Neural cell (in vitro differentiated cells): Measurements from ENCODE around the gene NPAS2. TPM values are rescaled to one million over a fixed set of nuclear protein-coding genes. Genes with fewer than 3 reads are reported as not detected.

Source experiments
- H2AFZ ChIP-seq: fragments of 200-600, 300-800 bp; sonication (generic), shearing (Covaris generic); 2 replicates; pipeline ENCODE4 v1.6.0; 2014; ENCODE audit warnings: low read depth, mild to moderate bottlenecking, antibody characterized with exemption, low read length, moderate library complexity
- H3F3A ChIP-seq: fragments of 200-600 bp; shearing (Covaris generic); 2 replicates; pipeline ENCODE4 v1.6.1; 2016; ENCODE audit warnings: mild to moderate bottlenecking, moderate library complexity, mixed read lengths, antibody characterized with exemption, low read length; ENCODE audit not compliant: insufficient read depth, poor library complexity, severe bottlenecking
- H3K27ac ChIP-seq: fragments of 200-600, 300-800 bp; sonication (generic), shearing (Covaris generic); 2 replicates; pipeline ENCODE4 v1.5.1; 2014; ENCODE audit warnings: mild to moderate bottlenecking, low read length, moderate library complexity
- H3K27me3 ChIP-seq: fragments of 300-800, 200-600 bp; sonication (generic), shearing (Covaris generic); 2 replicates; pipeline ENCODE4 v1.6.0; 2014; ENCODE audit warnings: mild to moderate bottlenecking, low read depth, low read length, moderate library complexity; ENCODE audit not compliant: insufficient read depth
- H3K36me3 ChIP-seq: fragments of 300-800, 200-600 bp; sonication (generic), shearing (Covaris generic); 2 replicates; pipeline ENCODE4 v1.5.1; 2014; ENCODE audit warnings: mild to moderate bottlenecking, antibody characterized with exemption, low read length, moderate library complexity; ENCODE audit not compliant: insufficient read depth
- H3K4me2 ChIP-seq: fragments of 300-800, 200-600 bp; sonication (generic), shearing (Covaris generic); 2 replicates; pipeline ENCODE4 v1.6.0; 2014; ENCODE audit warnings: mild to moderate bottlenecking, low read length
- H3K4me3 ChIP-seq: fragments of 300-800, 200-600 bp; sonication (generic), shearing (Covaris generic); 2 replicates; pipeline ENCODE4 v1.5.1; 2014; ENCODE audit warnings: mild to moderate bottlenecking, low read length, moderate library complexity
- H3K79me2 ChIP-seq: fragments of 200-600 bp; shearing (Covaris generic); replicated peaks from 2 replicates; pipeline ENCODE4 v1.6.0; 2014; ENCODE audit warnings: mild to moderate bottlenecking, low read length, moderate library complexity; ENCODE audit not compliant: insufficient read depth
- H3K9ac ChIP-seq: fragments of 300-800, 200-600 bp; sonication (generic), shearing (Covaris generic); 2 replicates; pipeline ENCODE4 v1.6.1; 2016; ENCODE audit warnings: mild to moderate bottlenecking, low read length, mixed read lengths
- H3K9me2 ChIP-seq: fragments of 200-600 bp; shearing (Covaris generic); 2 replicates; pipeline ENCODE4 v1.6.1; 2016; ENCODE audit warnings: mild to moderate bottlenecking, low read length, mixed read lengths; ENCODE audit not compliant: insufficient read depth
- H3K9me3 ChIP-seq: fragments of 200-600, 300-800 bp; sonication (generic), shearing (Covaris generic); 2 replicates; pipeline ENCODE4 v1.6.1; 2016; ENCODE audit warnings: mild to moderate bottlenecking, mixed run types, low read length, moderate library complexity, mixed read lengths
- H4K20me1 ChIP-seq: fragments of 200-600 bp; shearing (Covaris generic); 2 replicates; pipeline ENCODE4 v1.6.1; 2016; ENCODE audit warnings: mild to moderate bottlenecking, mixed run types; ENCODE audit not compliant: insufficient read depth
- EP300 ChIP-seq: fragments of 450-650 bp; conservative IDR thresholded peaks from 2 replicates; pipeline ENCODE4 v1.6.1; 2014; ENCODE audit warnings: antibody characterized with exemption, mild to moderate bottlenecking, moderate library complexity; ENCODE audit not compliant: poor library complexity, severe bottlenecking
- EZH2 ChIP-seq: fragments of 200-600, 300-800 bp; shearing (Covaris generic), sonication (generic); IDR thresholded peaks from 2 replicates; pipeline ENCODE4 v1.6.1; 2014; ENCODE audit warnings: antibody characterized with exemption, low read length, borderline replicate concordance, mild to moderate bottlenecking; ENCODE audit not compliant: insufficient read depth, poor library complexity, severe bottlenecking
- MXI1 ChIP-seq: fragments of 450-650 bp; conservative IDR thresholded peaks from 2 replicates; pipeline ENCODE4 v1.6.1; 2014; ENCODE audit warnings: antibody characterized with exemption, mild to moderate bottlenecking; ENCODE audit not compliant: poor library complexity, severe bottlenecking
- POLR2AphosphoS5 ChIP-seq: IDR thresholded peaks from 2 replicates; pipeline ENCODE4 v1.6.1; 2012
- RAD21 ChIP-seq: fragments of 450-650 bp; conservative IDR thresholded peaks from 2 replicates; pipeline ENCODE4 v1.6.1; 2014; ENCODE audit warnings: antibody characterized with exemption, mild to moderate bottlenecking, moderate library complexity
- REST ChIP-seq: IDR thresholded peaks from 2 replicates; pipeline ENCODE4 v1.6.1; 2012; ENCODE audit warnings: borderline replicate concordance
- TAF1 ChIP-seq: IDR thresholded peaks from 2 replicates; pipeline ENCODE4 v1.6.1; 2012; ENCODE audit warnings: low read depth
- polyA plus RNA-seq: library from polyadenylated mRNA; depleted of rRNA; stranded (reverse); fragments of >200 nt; gene quantifications from 2 replicates; pipeline ENCODE4 v1.2.3, GENCODE V29; 2014
- TF ChIP-seq, protein P1 (sequence below): fragments of 450-650 bp; IDR thresholded peaks from 2 replicates; pipeline ENCODE4 v1.5.1; 2014; ENCODE audit warnings: antibody characterized with exemption, mild to moderate bottlenecking, moderate library complexity; ENCODE audit not compliant: poor library complexity, severe bottlenecking

Gene NPAS2
- polyA plus RNA-seq, 1 donor from 2014 or later = 2.1 TPM

- Histone ChIP-seq H2AFZ (no peak overlapping the region), H3K9me2 (no peaks in the 10 kb centered on the region), H3K9me3 (no peaks in the 10 kb centered on the region), H3K36me3 (no peaks in the 10 kb centered on the region), H3K27me3 (no peaks in the 10 kb centered on the region), H3F3A (no peaks in the 10 kb centered on the region), H3K4me2 (no peak overlapping the region), H3K27ac (no peak overlapping the region), H3K9ac (no peak overlapping the region), H4K20me1 (no peaks in the 10 kb centered on the region), H3K4me3 (no peak overlapping the region), H3K79me2 (no peaks in the 10 kb centered on the region)
- TF ChIP-seq REST (no peak), RAD21 (no peak), MXI1 (no peak), EZH2 (no peak), EP300 (no peak), POLR2AphosphoS5 (no peak)
- TF ChIP-seq, protein P1, sequence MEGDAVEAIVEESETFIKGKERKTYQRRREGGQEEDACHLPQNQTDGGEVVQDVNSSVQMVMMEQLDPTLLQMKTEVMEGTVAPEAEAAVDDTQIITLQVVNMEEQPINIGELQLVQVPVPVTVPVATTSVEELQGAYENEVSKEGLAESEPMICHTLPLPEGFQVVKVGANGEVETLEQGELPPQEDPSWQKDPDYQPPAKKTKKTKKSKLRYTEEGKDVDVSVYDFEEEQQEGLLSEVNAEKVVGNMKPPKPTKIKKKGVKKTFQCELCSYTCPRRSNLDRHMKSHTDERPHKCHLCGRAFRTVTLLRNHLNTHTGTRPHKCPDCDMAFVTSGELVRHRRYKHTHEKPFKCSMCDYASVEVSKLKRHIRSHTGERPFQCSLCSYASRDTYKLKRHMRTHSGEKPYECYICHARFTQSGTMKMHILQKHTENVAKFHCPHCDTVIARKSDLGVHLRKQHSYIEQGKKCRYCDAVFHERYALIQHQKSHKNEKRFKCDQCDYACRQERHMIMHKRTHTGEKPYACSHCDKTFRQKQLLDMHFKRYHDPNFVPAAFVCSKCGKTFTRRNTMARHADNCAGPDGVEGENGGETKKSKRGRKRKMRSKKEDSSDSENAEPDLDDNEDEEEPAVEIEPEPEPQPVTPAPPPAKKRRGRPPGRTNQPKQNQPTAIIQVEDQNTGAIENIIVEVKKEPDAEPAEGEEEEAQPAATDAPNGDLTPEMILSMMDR = no peak
Measured at GRCh38 chr2:100976645-100977391, 156.9 kb downstream of the NPAS2 start.

DNA sequence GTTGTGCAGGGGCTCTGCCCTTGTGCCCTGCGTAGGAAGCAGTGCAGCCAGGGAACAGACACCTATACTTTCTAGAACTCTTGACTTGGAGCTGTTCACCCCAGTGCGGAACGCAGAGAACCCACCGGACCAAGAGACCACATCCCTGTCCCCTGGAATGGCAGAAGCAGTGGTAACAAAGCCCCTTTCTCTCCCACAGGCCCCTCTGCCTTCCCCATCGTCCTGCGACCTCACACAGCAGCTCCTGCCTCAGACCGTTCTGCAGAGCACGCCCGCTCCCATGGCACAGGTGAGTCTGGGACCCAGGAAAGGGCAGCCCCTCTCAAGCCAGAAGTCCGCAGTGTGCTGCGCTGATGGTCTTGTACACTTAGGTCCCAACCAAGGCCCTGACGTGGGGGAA lies 157.6 kb downstream of the NPAS2 start:
- no peak overlapping the region for H3K9ac ChIP-seq
- H3K36me3 ChIP-seq = no peaks in the 10 kb centered on the region
- H3K9me2 ChIP-seq = no peaks in the 10 kb centered on the region
- TF ChIP-seq RAD21 = no peak
- no peak for TF ChIP-seq TAF1
- TF ChIP-seq, protein P1 = no peak
- TF ChIP-seq POLR2AphosphoS5 = no peak
- TF ChIP-seq EZH2 = no peak
- TF ChIP-seq REST = no peak
- no peak for TF ChIP-seq EP300
- H4K20me1 ChIP-seq = no peaks in the 10 kb centered on the region
- no peaks in the 10 kb centered on the region for H3F3A ChIP-seq
- no peaks in the 10 kb centered on the region for H3K79me2 ChIP-seq
- no peaks in the 10 kb centered on the region for H3K27me3 ChIP-seq
- no peaks in the 10 kb centered on the region for H3K9me3 ChIP-seq
- H3K4me2 ChIP-seq = no peak overlapping the region
- no peak overlapping the region for H3K27ac ChIP-seq
- H2AFZ ChIP-seq = no peak overlapping the region
- no peak overlapping the region for H3K4me3 ChIP-seq
